Astrocyte (in vitro differentiated cells and primary cell): ENCODE data around the gene UBE2E2.

Experiments
- EZH2 ChIP-seq: IDR thresholded peaks from 2 replicates; pipeline ENCODE4 v1.6.1; 2012; ENCODE audit warnings: mild to moderate bottlenecking, low read length, inconsistent platforms; ENCODE audit not compliant: insufficient read depth
- TF ChIP-seq, protein P1 (sequence below): IDR thresholded peaks from 2 replicates; pipeline ENCODE4 v1.5.1; 2011; ENCODE audit warnings: low read depth, mild to moderate bottlenecking, inconsistent platforms, low read length, moderate library complexity; ENCODE audit not compliant: insufficient read depth

DNA sequence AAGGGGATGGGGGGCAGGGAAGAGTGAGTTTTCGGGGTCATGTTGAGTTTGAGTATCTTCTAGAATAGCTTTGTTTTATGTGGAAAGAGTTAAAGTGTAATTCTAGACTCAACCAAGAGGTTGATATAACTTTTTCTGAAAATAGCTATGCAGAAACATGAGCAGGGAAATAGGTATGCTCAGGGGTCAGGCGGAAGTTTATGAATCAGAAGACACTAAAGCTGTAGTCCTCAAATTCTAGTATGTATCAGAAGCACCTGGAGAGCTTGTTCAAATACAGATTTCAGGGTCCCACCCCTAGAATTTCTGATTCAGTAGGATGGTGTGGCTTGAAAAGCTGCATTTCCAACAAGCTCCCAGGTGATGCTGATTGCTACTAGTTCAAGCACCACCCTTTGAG, 37.6 kb upstream of the UBE2E2 start:
- TF ChIP-seq, protein P1, sequence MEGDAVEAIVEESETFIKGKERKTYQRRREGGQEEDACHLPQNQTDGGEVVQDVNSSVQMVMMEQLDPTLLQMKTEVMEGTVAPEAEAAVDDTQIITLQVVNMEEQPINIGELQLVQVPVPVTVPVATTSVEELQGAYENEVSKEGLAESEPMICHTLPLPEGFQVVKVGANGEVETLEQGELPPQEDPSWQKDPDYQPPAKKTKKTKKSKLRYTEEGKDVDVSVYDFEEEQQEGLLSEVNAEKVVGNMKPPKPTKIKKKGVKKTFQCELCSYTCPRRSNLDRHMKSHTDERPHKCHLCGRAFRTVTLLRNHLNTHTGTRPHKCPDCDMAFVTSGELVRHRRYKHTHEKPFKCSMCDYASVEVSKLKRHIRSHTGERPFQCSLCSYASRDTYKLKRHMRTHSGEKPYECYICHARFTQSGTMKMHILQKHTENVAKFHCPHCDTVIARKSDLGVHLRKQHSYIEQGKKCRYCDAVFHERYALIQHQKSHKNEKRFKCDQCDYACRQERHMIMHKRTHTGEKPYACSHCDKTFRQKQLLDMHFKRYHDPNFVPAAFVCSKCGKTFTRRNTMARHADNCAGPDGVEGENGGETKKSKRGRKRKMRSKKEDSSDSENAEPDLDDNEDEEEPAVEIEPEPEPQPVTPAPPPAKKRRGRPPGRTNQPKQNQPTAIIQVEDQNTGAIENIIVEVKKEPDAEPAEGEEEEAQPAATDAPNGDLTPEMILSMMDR, result no peak
- TF ChIP-seq EZH2, result no peak
